ENCODE measurements around the gene MIGA1.
"Not testable (repeated sequence)": the region's sequence is repeated elsewhere in the genome, so short reads cannot be mapped to it uniquely, and the experiment has no call there.

MIGA1 gene

DNA sequence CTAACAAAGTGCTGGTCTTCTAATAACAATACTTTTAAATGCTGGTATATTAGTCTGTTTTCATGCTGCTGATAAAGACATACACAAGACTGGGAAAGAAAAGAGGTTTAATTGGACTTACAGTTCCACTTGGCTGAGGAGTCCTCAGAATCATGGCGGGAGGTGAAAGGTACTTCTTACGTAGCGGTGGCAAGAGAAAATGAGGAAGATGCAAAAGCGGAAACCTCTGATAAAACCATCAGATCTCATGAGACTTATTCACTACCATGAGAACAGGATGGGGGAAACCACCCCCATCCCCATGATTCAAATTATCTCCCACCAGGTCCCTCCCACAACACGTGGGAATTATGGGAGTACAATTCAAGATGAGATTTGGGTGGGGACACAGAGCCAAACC, 139.5 kb downstream of the MIGA1 start:
- DNase-seq (ENCODE audit: low spot score) = not testable (repeated sequence)

DNA sequence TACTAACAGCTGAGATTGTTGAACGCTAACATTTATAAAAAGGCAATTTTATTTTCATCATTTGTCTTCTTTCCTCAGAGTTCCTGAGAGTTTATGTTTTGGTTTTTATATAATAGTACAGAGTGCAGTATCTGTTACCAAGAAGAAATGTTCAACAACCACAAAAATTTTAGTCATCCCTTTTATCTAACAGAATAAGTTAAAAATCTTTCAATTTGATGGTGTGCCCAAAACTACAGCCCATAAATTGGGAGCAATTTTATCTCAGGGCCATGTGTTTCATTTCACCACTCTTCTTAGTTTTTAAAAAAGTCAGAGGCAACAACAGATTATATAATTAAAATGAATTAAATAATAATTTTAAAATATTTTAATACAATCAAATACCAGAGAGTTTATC, 146.1 kb downstream of the MIGA1 start:
- no peak for DNase-seq (ENCODE audit: low spot score)

DNA sequence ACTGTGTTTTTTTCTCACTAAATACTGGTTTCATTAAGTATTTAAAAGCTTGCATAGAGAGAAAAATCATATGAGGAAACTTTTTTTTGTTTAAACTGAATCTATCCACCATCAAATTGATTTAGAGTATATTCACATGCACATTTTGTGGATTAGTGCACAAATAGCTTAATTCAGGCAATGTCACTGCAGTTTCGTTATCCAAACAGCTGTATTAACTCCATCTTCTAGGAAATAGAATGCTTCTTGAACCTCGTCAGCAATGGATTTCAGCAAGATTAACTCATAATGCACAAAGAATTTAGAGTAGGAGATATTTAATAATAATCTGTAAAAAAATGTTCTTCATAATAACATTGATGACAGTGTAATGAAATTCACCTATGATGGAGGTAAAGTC, 146.5 kb downstream of the MIGA1 start:
- no peak for DNase-seq (ENCODE audit: low spot score)

DNA sequence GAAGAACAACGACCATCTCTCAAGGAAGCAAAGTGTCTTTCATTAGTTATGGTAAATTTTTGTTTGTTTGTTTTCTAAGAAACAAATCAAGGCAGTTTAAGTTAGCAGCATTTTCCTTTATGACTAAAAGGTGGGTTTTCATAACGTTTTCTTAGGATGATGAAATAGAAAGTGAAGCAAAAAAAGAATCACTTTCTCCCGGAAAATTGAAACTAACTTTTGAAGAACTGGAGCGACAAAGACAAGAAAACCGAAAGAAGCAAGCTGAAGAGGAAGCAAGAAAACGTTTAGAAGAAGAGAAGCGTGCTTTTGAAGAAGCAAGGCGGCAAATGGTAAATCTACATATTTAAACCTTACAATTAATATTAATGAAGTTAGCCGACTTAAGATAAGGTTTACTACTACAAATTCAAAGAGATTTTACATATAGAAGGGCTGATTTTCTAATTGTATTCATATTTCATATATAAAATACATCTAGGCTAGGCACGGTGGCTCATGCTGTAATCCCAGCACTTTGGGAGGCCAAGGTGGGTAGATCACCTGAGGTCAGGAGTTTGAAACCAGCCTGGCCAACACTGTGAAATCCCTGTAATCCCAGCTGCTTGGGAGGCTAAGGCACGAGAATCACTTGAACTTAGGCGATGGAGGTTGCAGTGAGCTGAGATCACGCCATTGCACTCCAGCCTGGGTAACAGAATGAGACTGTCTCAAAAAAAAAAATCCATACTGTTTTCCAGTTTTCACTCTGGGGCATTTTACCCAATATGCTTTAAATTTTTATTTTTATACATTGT, 147.3 kb downstream of the MIGA1 start:
- DNase-seq (ENCODE audit: low spot score) = no peak

DNA sequence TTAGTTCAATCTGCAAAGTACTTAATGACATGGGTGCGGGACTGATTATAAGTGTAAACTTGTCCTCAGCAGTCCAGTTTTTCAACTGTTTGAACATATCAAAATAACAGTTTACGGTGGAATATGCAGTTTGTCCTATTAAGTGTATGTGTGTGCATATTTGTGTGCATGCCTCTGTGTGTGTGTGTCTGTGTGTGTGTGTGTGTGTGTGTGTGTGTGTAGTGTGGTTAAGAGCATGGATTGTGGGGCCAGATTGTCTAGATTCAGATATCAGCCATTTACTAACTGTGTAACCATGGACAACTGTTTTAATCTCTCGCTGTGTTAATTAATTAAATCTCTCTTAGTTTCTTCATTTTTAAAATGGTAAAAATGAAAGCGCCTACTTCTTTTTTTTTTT, 148.0 kb downstream of the MIGA1 start:
- no peak for DNase-seq (ENCODE audit: low spot score)

Measured in LoVo (cell line).